Hepatocyte (in vitro differentiated cells): ENCODE measurements around the gene IFI27L1. TPM values are rescaled to one million over a fixed set of nuclear protein-coding genes. Genes with fewer than 3 reads are reported as not detected.
A peak's percentile ranks its signal among the peaks of the same experiment; 100 is the strongest.

Experiments used
- DNase-seq: peaks from one replicate; pipeline ENCODE4 v3.0.0-alpha.2; 2016; ENCODE audit warnings: low spot score
- H2AFZ ChIP-seq: fragments of 200-600 bp; sonication (generic); 2 replicates; pipeline ENCODE4 v1.6.0; 2016; ENCODE audit warnings: antibody characterized with exemption, mild to moderate bottlenecking
- H3K27ac ChIP-seq: fragments of 200-600 bp; sonication (generic); 2 replicates; pipeline ENCODE4 v1.5.1; 2016; ENCODE audit warnings: mild to moderate bottlenecking
- H3K27me3 ChIP-seq: fragments of 200-600 bp; sonication (generic); 2 replicates; pipeline ENCODE4 v1.6.1; 2016
- H3K36me3 ChIP-seq: fragments of 200-600 bp; sonication (generic); replicated peaks from 2 replicates; pipeline ENCODE4 v1.5.1; 2016; ENCODE audit warnings: low read depth; ENCODE audit not compliant: insufficient read depth
- H3K4me1 ChIP-seq: fragments of 200-600 bp; sonication (generic); 2 replicates; pipeline ENCODE4 v1.5.1; 2016; ENCODE audit warnings: mild to moderate bottlenecking, moderate library complexity; ENCODE audit not compliant: insufficient read depth
- H3K4me2 ChIP-seq: fragments of 200-600 bp; sonication (generic); 2 replicates; pipeline ENCODE4 v1.6.0; 2016
- H3K4me3 ChIP-seq: fragments of 200-600 bp; sonication (generic); 2 replicates; pipeline ENCODE4 v1.5.1; 2016; ENCODE audit warnings: mild to moderate bottlenecking
- H3K79me2 ChIP-seq: fragments of 200-600 bp; sonication (generic); 2 replicates; pipeline ENCODE4 v1.6.0; 2017; ENCODE audit warnings: mild to moderate bottlenecking
- H3K9me2 ChIP-seq: fragments of 200-600 bp; sonication (generic); replicated peaks from 2 replicates; pipeline ENCODE4 v1.6.0; 2017; ENCODE audit warnings: mild to moderate bottlenecking; ENCODE audit not compliant: insufficient read depth
- H3K9me3 ChIP-seq: fragments of 200-600 bp; sonication (generic); 2 replicates; pipeline ENCODE4 v1.5.1; 2016; ENCODE audit warnings: low read depth, mild to moderate bottlenecking
- H4K20me1 ChIP-seq: fragments of 200-600 bp; sonication (generic); 2 replicates; pipeline ENCODE4 v1.6.0; 2016; ENCODE audit warnings: mild to moderate bottlenecking; ENCODE audit not compliant: insufficient read depth, poor library complexity, severe bottlenecking
- EZH2 ChIP-seq: fragments of 200-600 bp; sonication (generic); IDR thresholded peaks from 2 replicates; pipeline ENCODE4 v1.6.1; 2016; ENCODE audit warnings: antibody characterized with exemption, mild to moderate bottlenecking, borderline replicate concordance
- EZH2phosphoT487 ChIP-seq: fragments of 200-600 bp; sonication (generic); IDR thresholded peaks from one replicate; pipeline ENCODE4 v1.6.1; 2018; ENCODE audit warnings: antibody characterized with exemption, mild to moderate bottlenecking, low read depth, moderate library complexity; ENCODE audit not compliant: unreplicated experiment, severe bottlenecking
- WGBS: methylation state at CpG from one replicate; pipeline ENCODE4 v1.1.6; 2016; ENCODE audit warnings: low lambda C conversion rate; ENCODE audit errors: missing lambda C conversion rate; 5-methylcytosine and 5-hydroxymethylcytosine counted together
- polyA plus RNA-seq: library from polyadenylated mRNA; unstranded; fragments of >200 nt; fragmentation: Nextera tagmentation; extraction: Ambion mirVana; gene quantifications from 2 replicates; pipeline ENCODE4 v1.2.1, GENCODE V29; 2016
- total RNA-seq: library from RNA; depleted of rRNA; stranded (reverse); fragments of >200 nt; gene quantifications from 2 replicates; pipeline ENCODE4 v1.2.3, GENCODE V29; 2014
- TF ChIP-seq, protein P1 (sequence below): fragments of 200-600 bp; sonication (generic); IDR thresholded peaks from 2 replicates; pipeline ENCODE4 v1.5.1; 2016; ENCODE audit warnings: antibody characterized with exemption, mild to moderate bottlenecking; ENCODE audit not compliant: poor library complexity

The IFI27L1 gene
- total and polyA plus RNA-seq, 2 experiments from 2014 or later = 18.9 to 29.4 TPM

DNA sequence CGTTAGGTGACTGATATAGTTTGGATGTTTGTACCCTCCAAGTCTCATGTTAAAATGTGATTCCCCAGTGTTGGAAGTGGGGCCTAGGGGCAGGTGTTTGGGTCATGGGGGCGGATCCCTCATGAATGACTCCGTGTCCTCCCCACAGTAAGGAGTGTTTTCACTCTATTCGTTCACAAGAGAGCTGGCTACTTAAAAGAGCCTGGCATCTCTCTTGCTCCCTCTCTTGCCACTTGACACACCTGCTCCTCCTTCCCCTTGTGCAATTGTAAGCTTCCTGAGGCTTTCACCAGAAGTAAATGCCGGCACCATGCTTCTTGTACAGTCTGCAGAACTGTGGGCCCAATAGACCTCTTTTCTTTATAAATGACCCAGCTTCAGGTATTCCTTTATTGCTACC is 45.7 kb downstream of the IFI27L1 start:
- H3K4me3 ChIP-seq = no peak overlapping the region
- H3K9me2 ChIP-seq = no peaks in the 10 kb centered on the region
- H3K4me2 ChIP-seq = no peak overlapping the region
- DNase-seq = no peak
- 84% methylated on average over 5 of the region's 5 CpGs for WGBS
- TF ChIP-seq EZH2 (no peak), EZH2phosphoT487 (no peak)
- TF ChIP-seq, protein P1, sequence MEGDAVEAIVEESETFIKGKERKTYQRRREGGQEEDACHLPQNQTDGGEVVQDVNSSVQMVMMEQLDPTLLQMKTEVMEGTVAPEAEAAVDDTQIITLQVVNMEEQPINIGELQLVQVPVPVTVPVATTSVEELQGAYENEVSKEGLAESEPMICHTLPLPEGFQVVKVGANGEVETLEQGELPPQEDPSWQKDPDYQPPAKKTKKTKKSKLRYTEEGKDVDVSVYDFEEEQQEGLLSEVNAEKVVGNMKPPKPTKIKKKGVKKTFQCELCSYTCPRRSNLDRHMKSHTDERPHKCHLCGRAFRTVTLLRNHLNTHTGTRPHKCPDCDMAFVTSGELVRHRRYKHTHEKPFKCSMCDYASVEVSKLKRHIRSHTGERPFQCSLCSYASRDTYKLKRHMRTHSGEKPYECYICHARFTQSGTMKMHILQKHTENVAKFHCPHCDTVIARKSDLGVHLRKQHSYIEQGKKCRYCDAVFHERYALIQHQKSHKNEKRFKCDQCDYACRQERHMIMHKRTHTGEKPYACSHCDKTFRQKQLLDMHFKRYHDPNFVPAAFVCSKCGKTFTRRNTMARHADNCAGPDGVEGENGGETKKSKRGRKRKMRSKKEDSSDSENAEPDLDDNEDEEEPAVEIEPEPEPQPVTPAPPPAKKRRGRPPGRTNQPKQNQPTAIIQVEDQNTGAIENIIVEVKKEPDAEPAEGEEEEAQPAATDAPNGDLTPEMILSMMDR = no peak
- no peak overlapping the region for H3K27ac ChIP-seq
- no peaks in the 10 kb centered on the region for H3K79me2 ChIP-seq
- H2AFZ ChIP-seq = no peak overlapping the region
- no peaks in the 10 kb centered on the region for H3K4me1 ChIP-seq
- H3K9me3 ChIP-seq = no peaks in the 10 kb centered on the region
- no peaks in the 10 kb centered on the region for H4K20me1 ChIP-seq
- H3K27me3 ChIP-seq = no peaks in the 10 kb centered on the region
- no peaks in the 10 kb centered on the region for H3K36me3 ChIP-seq

DNA sequence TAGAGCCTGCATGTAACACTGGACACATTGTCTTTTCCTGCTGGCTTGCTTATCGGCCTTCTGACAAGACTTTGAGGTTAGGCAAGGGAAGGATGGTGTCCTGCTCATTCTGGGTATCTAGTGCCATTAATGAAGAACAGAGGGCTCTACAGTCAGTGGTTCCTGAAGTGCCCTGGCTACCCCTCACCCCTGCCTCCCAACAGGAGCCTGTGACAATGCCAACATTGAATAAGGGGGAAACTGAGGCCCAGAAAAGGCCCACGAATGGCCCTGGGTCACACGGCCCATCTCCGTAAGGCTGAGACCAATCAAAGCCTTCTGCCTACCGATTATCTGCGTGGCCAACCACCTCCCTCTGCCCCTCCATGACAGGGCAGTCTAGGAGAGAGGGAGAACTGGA is 46.2 kb downstream of the IFI27L1 start:
- H3K4me1 ChIP-seq = no peaks in the 10 kb centered on the region
- H4K20me1 ChIP-seq = no peaks in the 10 kb centered on the region
- no peak for DNase-seq
- no peak for TF ChIP-seq EZH2phosphoT487
- TF ChIP-seq, protein P1 = no peak
- TF ChIP-seq EZH2 = no peak
- no peaks in the 10 kb centered on the region for H3K27me3 ChIP-seq
- H3K4me3 ChIP-seq = no peak overlapping the region
- H3K27ac ChIP-seq = no peak overlapping the region
- H3K4me2 ChIP-seq = no peak overlapping the region
- H3K9me3 ChIP-seq = no peaks in the 10 kb centered on the region
- H3K9me2 ChIP-seq = no peaks in the 10 kb centered on the region
- no peaks in the 10 kb centered on the region for H3K79me2 ChIP-seq
- no peak overlapping the region for H2AFZ ChIP-seq
- 91% methylated on average over 6 of the region's 6 CpGs for WGBS
- no peaks in the 10 kb centered on the region for H3K36me3 ChIP-seq

DNA sequence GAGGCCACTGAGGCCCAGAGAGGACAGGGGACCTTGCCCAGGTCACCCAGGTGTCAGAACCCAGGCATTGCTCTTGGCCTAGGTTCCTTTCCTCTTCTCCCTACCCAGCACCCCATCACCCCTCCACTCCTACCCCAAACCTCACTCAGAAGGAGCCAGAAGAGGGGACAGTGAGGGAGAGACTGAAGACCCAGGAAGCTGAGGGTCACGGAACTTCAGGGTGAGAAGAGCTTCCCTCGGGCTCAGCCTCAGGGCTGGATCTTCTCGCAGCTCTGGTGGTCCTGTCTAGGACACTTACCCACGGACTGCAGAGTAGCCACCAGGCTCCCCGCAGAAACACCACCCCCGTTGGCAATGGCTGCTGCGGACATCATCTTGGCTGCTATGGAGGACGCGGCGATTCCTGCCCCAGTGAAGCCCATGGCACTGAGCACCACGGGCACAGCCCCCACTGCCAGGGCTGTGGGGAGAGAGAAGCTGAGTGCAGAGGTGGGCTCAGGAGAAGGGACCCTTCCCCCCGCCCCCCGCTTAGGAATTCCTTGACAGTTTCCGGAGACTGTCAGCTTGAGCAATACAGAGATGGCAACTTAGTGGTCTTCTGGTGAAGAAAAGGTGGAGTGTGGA is 47.2 kb downstream of the IFI27L1 start:
- Histone ChIP-seq H3K4me2 (peak overlapping the region; percentile 85), H3K9me3 (no peaks in the 10 kb centered on the region)

More for the DNA sequence above, 47.2 kb downstream of the IFI27L1 start:
- H3K27ac ChIP-seq = no peak overlapping the region
- no peak for DNase-seq
- no peak overlapping the region for H2AFZ ChIP-seq
- no peaks in the 10 kb centered on the region for H3K27me3 ChIP-seq
- no peaks in the 10 kb centered on the region for H3K79me2 ChIP-seq
- no peaks in the 10 kb centered on the region for H4K20me1 ChIP-seq
- H3K4me3 ChIP-seq = no peak overlapping the region
- no peaks in the 10 kb centered on the region for H3K36me3 ChIP-seq
- WGBS = 92% methylated on average over 14 of the region's 14 CpGs
- H3K4me1 ChIP-seq = no peaks in the 10 kb centered on the region
- TF ChIP-seq, protein P1 = no peak
- no peak for TF ChIP-seq EZH2phosphoT487
- no peak for TF ChIP-seq EZH2
- H3K9me2 ChIP-seq = no peaks in the 10 kb centered on the region
